ENCODE data around the gene NCOA7.

- TF ChIP-seq CTCF (IDR thresholded peaks at IDR 0.05), result no peak
- TF ChIP-seq EP300 (IDR thresholded peaks at IDR 0.05), result no peak
Observed at GRCh38 chr6:125931733-125932450, 141.1 kb downstream of the NCOA7 start.
